Placental pericyte (primary cell): ENCODE measurements around the gene SUGT1. TPM values are rescaled to one million over a fixed set of nuclear protein-coding genes. Genes with fewer than 3 reads are reported as not detected.

Source experiments
- total RNA-seq: library from RNA; depleted of rRNA; stranded (reverse); fragments of >200 nt; gene quantifications from 2 replicates; pipeline ENCODE4 v1.2.3, GENCODE V29; 2012

The SUGT1 gene
- 33.3 and 53.3 TPM in 2 replicates for total RNA-seq

DNA sequence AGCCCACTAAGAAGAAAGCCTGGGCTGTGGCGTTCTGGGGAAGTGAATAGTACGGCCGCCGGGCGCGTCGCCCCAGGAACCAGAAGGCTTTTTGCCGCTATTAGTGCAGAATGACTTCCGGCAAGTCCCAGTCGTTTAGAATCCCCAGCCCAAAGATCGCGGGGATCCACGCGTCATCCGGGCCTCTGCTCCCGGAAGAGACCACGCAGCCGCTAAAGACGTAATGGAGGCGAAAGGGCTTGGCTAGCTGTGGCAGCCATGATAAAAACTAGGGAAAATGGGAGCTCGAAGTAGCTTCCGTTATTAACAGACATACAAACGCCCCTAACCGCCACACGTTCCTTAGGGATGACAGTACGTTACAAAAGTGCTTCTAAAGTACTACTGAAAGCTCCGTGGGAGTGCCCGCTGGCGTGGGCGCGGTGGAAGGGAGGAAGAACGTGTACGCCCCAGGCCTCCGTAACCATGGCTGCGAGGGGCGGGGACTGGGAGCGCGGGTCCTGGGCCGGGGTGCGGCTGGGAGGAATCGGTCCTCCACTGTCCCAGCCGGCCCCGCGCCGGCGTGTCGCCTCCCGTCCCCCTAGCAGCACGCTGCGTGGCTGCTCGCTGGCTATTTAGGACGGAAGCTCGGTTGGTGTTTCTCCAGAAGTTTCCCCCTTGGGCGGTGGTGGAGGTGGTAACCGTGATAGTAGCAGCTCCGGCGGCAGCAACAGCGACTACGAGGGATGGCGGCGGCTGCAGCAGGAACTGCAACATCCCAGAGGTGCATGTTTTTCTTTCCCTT, at the start of gene SUGT1:
Gene SUGT1 (plus strand): TSS at position 641 of the 784 bp plus-strand sequence. CDS start 85 bp downstream, at position 726.

DNA sequence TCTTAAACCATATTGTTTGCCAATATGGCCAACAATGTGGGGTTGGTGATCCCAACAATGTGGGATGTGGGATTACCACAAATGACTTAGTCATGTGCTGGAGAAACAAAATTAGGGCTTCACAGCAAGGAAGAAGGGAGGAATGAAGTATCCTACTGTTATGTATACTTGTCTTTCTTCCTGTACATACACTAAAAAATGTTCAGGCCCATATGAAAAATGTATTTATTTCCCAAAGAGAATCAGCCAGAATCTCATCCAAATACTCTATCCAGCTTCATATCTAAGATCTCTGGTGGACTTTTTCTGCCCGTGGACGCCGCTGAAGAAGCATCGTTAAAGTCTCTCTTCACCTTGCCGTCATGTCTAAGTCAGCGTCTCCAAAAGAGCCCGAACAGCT, 10.5 kb upstream of the SUGT1 start, which contains the start of gene HNRNPA1L2:
Gene HNRNPA1L2 (plus strand): TSS at position 301 of the 400 bp plus-strand sequence. CDS start 62 bp downstream, at position 363.

DNA sequence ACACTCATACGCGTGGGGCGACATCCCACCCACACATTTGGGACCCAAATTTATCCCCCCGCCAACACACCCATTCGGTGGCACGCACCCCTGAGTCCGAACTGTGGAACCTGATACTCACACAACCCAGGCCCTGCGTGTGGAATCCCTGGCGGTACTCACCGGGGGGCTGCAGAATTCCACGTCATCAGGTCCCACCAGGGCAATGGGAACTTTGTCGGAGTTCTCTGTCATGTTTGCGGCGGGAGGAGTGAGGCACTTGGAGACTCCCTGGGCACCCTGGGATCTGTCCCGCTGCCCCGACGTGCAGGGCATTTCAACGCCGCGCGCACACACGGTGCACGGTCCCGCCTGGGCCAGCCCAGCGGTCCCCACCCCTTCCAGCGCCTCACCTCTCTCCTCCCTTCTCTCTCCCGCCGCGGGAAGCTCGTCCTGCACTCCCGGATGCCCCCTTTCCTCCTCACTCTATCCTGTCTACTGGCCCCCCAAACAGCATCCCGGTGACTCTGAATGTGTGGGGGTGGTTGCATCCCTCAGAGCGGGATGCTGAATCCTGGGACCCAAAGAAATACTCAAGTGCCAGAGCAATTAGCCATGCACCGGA, 86.9 kb downstream of the SUGT1 start, which contains the start of gene CNMD:
Gene CNMD (minus strand): TSS at position 353 of the 604 bp plus-strand sequence. CDS start 119 bp downstream, at position 234.

Other genes with a start within 250 kb of the SUGT1 start
- 1.3 and 9.6 TPM in 2 replicates for gene THSD1, start 246.7 kb upstream of the SUGT1 start, total RNA-seq
- gene VPS36, start 202.2 kb upstream of the SUGT1 start, total RNA-seq: 33.7 and 44.2 TPM in 2 replicates
- 4.4 and 43.2 TPM in 2 replicates for gene CKAP2, start 197.4 kb upstream of the SUGT1 start, total RNA-seq
- 2.1 and 5.0 TPM in 2 replicates for gene HNRNPA1L2, start 10.4 kb upstream of the SUGT1 start, total RNA-seq
- gene CNMD, start 87.0 kb downstream of the SUGT1 start, total RNA-seq: not detected in 2 replicates
- not detected in 2 replicates for gene PCDH8, start 195.8 kb downstream of the SUGT1 start, total RNA-seq